Activated CD4-positive, alpha-beta memory T cell treated with anti-CD3 and anti-CD28 coated beads for 36 hours (primary cell): Measurements from ENCODE around the gene SMTNL1. TPM values are rescaled to one million over a fixed set of nuclear protein-coding genes. Genes with fewer than 3 reads are reported as not detected.
A peak's percentile ranks its signal among the peaks of the same experiment; 100 is the strongest.
"Not testable (repeated sequence)": the region's sequence is repeated elsewhere in the genome, so short reads cannot be mapped to it uniquely, and the experiment has no call there.

ENCODE experiments used
- CTCF ChIA-PET: fragments of 350-600 bp; sonication (Branson Sonifier 250); formaldehyde crosslinking; loops from one replicate; lab custom pipeline; 2021; ENCODE audit warnings: antibody characterized with exemption, inconsistent platforms; lab: Charles Lee
- POLR2A ChIA-PET: fragments of 350-600 bp; sonication (Branson Sonifier 250); formaldehyde crosslinking; loops from one replicate; lab custom pipeline; 2021; ENCODE audit warnings: antibody characterized with exemption; lab: Charles Lee
- DNase-seq: peaks from one replicate; pipeline ENCODE4 v3.0.0-alpha.2; 2020
- H3K27ac Mint-ChIP-seq: one replicate; pipeline ENCODE4 v1.8.0; 2021; ENCODE audit warnings: mixed read lengths
- H3K27me3 Mint-ChIP-seq: one replicate; pipeline ENCODE4 v1.8.0; 2021; ENCODE audit warnings: mixed read lengths
- H3K36me3 Mint-ChIP-seq: one replicate; pipeline ENCODE4 v1.8.0; 2021; ENCODE audit warnings: mixed read lengths
- H3K4me1 Mint-ChIP-seq: one replicate; pipeline ENCODE4 v1.8.0; 2021; ENCODE audit warnings: low read depth, mixed read lengths
- H3K4me3 Mint-ChIP-seq: one replicate; pipeline ENCODE4 v1.8.0; 2021; ENCODE audit warnings: mild to moderate bottlenecking, mixed read lengths
- H3K9me3 Mint-ChIP-seq: one replicate; pipeline ENCODE4 v1.8.0; 2021; ENCODE audit warnings: mixed read lengths
- intact Hi-C: fragments of 100-400 bp; cut with micrococcal nuclease; formaldehyde crosslinking; loops from one replicate; pipeline ENCODE4 v1.15.1; 2023
- total RNA-seq, 2 experiments: library from RNA; stranded (reverse); gene quantifications; one replicate each; pipeline ENCODE4 v1.2.3, GENCODE V29; 2021

Gene SMTNL1
- total RNA-seq, 2 experiments from 2014 or later, result not detected

DNA sequence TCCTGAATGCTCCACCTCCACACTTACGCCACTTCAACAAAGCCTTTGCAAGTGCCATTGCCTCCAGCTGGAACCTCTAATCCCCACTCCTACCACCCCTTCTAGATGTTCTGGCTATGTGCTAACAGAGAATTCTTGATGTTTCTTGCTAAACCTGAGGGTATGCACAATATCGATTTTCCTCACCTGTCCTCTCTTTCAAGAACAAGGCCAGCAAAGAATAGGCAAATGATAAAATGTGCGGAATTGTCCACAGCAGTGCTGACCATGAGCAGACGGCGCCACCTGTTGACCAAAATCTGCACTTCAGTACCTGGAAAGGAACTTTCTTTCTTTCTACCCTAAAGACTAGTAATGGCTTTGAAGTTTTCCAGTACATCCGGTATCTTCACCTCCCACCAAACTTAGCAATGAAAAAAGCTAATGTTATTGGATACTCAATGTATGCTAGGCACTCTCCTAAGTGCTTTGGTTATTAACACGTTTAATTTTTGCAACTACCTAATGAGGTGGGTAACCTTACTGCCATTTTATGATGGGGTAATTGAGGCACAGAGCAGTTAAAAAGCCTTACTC, 10.3 kb upstream of the SMTNL1 start:
- peak overlapping the region; percentile 31 for H3K27ac Mint-ChIP-seq
- no peaks in the 10 kb centered on the region for H3K27me3 Mint-ChIP-seq
- H3K4me1 Mint-ChIP-seq, result peaks cover 35% of the 10 kb centered on the region
- ChIA-PET POLR2A (interaction anchor here (1.2 to 2.6 kb wide), 4 partner anchors 11 to 36 kb away, joined by 4 to 9 read pairs (median 6); partner anchors contain the start of gene SLC43A1), CTCF (interaction anchor here (0.5 to 20.2 kb wide), 39 partner anchors 11 to 194 kb away, joined by 3 to 562 read pairs (median 4); partner anchors contain the start of genes CLP1, P2RX3, RTN4RL2 and SLC43A1)
- H3K4me3 Mint-ChIP-seq, result no peak overlapping the region
- intact Hi-C loops, result loop anchor here (1.0 to 5.0 kb wide), 4 partner anchors 12 to 180 kb away; partner anchors contain the start of gene SLC43A1
- peaks cover 15% of the 10 kb centered on the region for H3K36me3 Mint-ChIP-seq
- DNase-seq, result peak; percentile 82
- no peaks in the 10 kb centered on the region for H3K9me3 Mint-ChIP-seq

DNA sequence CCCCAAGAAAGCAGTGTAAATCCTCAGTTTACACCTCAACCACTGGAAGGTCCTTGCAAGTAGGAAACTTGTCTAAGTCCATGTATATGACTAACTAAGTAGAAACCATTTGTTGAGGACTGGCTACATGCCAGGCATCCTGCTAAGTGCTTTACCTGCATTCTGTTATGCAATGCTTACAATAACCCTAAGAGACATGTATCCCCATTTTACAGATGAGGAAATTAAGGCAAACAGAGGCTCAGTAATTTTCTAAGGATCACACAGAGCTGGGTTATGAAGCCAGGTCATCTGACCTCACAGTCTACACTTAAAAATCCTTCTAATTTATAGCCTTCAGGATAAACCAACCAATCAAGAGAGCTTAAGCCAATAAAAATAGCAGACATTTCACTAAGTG, 8.4 kb upstream of the SMTNL1 start:
- intact Hi-C loops, result loop anchor here (5.0 kb wide), 1 partner anchor 182 kb away; no protein-coding TSS in a partner anchor

GRCh38 chr11:57530215-57530595, 7.2 kb upstream of the SMTNL1 start:
- no peaks in the 10 kb centered on the region for H3K27me3 Mint-ChIP-seq
- intact Hi-C loops, result loop anchor here (1.0 kb wide), 11 partner anchors 36 to 1049 kb away; partner anchors contain the start of genes CLP1, MED19, TMX2 and ZFP91
- POLR2A ChIA-PET, result interaction anchor here (0.9 to 1.0 kb wide), 3 partner anchors 37 to 109 kb away, joined by 3 to 6 read pairs (median 4); no protein-coding TSS in a partner anchor
- peaks cover 13% of the 10 kb centered on the region for H3K36me3 Mint-ChIP-seq
- CTCF ChIA-PET, result interaction anchor here (0.6 to 20.2 kb wide), 6 partner anchors 14 to 270 kb away, joined by 3 to 562 read pairs (median 60); partner anchors contain the start of genes SLC43A1 and UBE2L6
- DNase-seq, result no peak
- H3K27ac Mint-ChIP-seq, result peak overlapping the region; percentile 80
- peak overlapping the region; percentile 93 for H3K4me3 Mint-ChIP-seq
- peaks cover 35% of the 10 kb centered on the region for H3K4me1 Mint-ChIP-seq
- no peaks in the 10 kb centered on the region for H3K9me3 Mint-ChIP-seq

More for the DNA sequence above, 8.4 kb upstream of the SMTNL1 start:
- Mint-ChIP-seq H3K27me3 (no peaks in the 10 kb centered on the region), H3K4me3 (no peak overlapping the region), H3K4me1 (peaks cover 35% of the 10 kb centered on the region), H3K9me3 (no peaks in the 10 kb centered on the region), H3K36me3 (peaks cover 17% of the 10 kb centered on the region), H3K27ac (no peak overlapping the region)
- POLR2A ChIA-PET, result interaction anchor here (0.7 to 0.9 kb wide), 3 partner anchors 13 to 110 kb away, joined by 3 read pairs; partner anchors contain the start of gene SLC43A1
- no peak for DNase-seq
- CTCF ChIA-PET, result interaction anchor here (0.6 to 20.2 kb wide), 12 partner anchors 13 to 185 kb away, joined by 3 to 562 read pairs (median 6); partner anchors contain the start of genes RTN4RL2, SLC43A1 and UBE2L6

DNA sequence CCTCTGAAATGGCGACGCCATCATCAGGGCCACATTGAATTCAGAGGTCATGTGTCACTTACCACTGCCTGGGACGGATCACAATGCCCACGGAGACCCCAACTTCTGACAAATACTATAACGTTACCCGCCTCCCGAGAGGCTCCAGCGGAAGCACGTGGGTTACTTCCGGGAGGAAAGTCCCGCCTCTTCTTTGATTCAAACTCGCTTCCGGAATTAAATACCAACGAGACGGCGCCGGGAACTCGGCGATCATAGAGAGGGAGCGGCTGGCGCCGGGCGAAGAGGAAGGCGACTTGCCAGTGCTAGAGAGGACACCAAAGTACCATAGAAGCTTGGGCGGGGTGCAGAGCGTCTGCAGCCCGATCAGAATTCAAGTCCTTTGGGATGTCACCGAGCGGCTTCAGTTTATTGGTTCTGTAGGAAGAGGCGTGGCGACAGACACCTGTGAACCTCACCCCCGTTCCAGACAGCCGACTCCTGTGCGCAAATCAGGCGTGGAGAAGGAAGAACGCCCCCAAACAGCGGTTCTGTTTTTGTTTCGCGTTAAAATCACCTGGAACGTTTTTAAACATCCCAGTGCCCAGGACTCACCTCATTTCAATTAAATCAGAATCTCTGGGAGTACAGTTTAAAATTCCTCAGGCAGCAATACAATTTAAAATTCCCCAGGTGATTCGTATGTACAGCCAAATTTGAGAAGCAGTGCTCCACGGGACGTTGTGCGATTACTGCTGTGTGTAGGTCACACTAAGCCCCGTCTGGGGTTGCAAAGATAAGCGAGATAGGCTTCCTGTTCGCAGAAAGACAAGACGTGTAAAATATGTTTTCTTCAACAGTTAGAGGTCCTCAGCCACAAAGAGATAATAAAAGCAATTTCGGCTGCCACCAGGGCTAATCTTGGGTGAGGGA, 6.5 kb upstream of the SMTNL1 start, which contains the start of gene TIMM10:
Gene TIMM10, minus strand, starts transcription at position 159 of the 912 bp plus-strand sequence. CDS start 565 bp downstream, outside the sequence.
- H3K36me3 Mint-ChIP-seq, result peaks cover 13% of the 10 kb centered on the region
- peak within 1 kb of the TSS; percentile 93 for H3K4me3 Mint-ChIP-seq
- ChIA-PET POLR2A (interaction anchor here (1.0 to 1.2 kb wide), 4 partner anchors 18 to 105 kb away, joined by 3 to 6 read pairs (median 4); no protein-coding TSS in a partner anchor), CTCF (interaction anchor here (1.1 to 20.2 kb wide), 6 partner anchors 15 to 114 kb away, joined by 3 to 562 read pairs (median 60); partner anchors contain the start of genes SLC43A1 and UBE2L6)
- intact Hi-C loops, result loop anchor here (1.0 kb wide), 12 partner anchors 35 to 1048 kb away; partner anchors contain the start of genes CLP1, MED19, SELENOH and TMX2
- peaks cover 35% of the 10 kb centered on the region for H3K4me1 Mint-ChIP-seq
- DNase-seq, result peak; percentile 97
- no peaks in the 10 kb centered on the region for H3K27me3 Mint-ChIP-seq
- peak within 1 kb of the TSS; percentile 80 for H3K27ac Mint-ChIP-seq
- H3K9me3 Mint-ChIP-seq, result no peaks in the 10 kb centered on the region

DNA sequence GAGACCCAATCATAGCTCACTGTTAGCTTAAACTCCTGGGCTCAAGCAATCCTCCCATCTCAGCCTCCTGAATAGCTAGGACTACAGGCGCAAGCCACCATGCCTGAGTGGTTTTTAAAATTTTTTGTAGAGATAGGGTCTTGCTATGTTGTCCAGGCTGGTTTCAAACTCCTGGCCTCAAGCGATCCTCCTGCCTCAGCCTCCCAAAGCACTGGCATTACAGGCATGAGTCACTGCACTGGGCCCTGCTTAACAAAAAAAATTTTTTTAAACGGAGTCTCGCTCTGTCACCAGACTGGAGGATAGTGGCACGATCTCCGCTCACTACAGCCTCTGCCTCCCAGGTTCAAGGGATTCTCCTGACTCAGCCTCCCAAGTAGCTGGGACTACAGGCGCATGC, 2.9 kb upstream of the SMTNL1 start:
- peaks cover 17% of the 10 kb centered on the region for H3K4me1 Mint-ChIP-seq
- H3K27me3 Mint-ChIP-seq, H3K9me3 Mint-ChIP-seq, POLR2A ChIA-PET, H3K36me3 Mint-ChIP-seq, H3K27ac Mint-ChIP-seq, DNase-seq, H3K4me3 Mint-ChIP-seq, intact Hi-C loops: not testable (repeated sequence)
- CTCF ChIA-PET, result interaction anchor here (1.0 to 1.7 kb wide), 2 partner anchors 41 to 267 kb away, joined by 3 to 12 read pairs; no protein-coding TSS in a partner anchor

GRCh38 chr11:57539342-57539741, 1.9 kb downstream of the SMTNL1 start:
- Mint-ChIP-seq H3K36me3 (peaks cover 5% of the 10 kb centered on the region), H3K27me3 (no peaks in the 10 kb centered on the region), H3K4me3 (no peak overlapping the region), H3K9me3 (no peaks in the 10 kb centered on the region), H3K27ac (no peak overlapping the region), H3K4me1 (no peaks in the 10 kb centered on the region)
- POLR2A ChIA-PET, result interaction anchor here (0.7 kb wide), 1 partner anchor 170 kb away, joined by 3 read pairs; no protein-coding TSS in a partner anchor
- intact Hi-C loops, result no loop called here
- CTCF ChIA-PET, result interaction anchor here (0.8 to 1.2 kb wide), 2 partner anchors 12 to 46 kb away, joined by 3 to 6 read pairs; no protein-coding TSS in a partner anchor
- DNase-seq, result no peak

GRCh38 chr11:57541169-57541568, 3.8 kb downstream of the SMTNL1 start:
- POLR2A ChIA-PET, result no interaction called here
- CTCF ChIA-PET, result interaction anchor here (0.5 kb wide), 1 partner anchor 83 kb away, joined by 3 read pairs; no protein-coding TSS in a partner anchor
- Mint-ChIP-seq H3K27me3 (no peaks in the 10 kb centered on the region), H3K27ac (no peak overlapping the region), H3K4me1 (no peaks in the 10 kb centered on the region), H3K4me3 (no peak overlapping the region), H3K36me3 (peaks cover 5% of the 10 kb centered on the region), H3K9me3 (no peaks in the 10 kb centered on the region)
- intact Hi-C loops, result no loop called here
- DNase-seq, result no peak

GRCh38 chr11:57542582-57542981, 5.2 kb downstream of the SMTNL1 start:
- no peak overlapping the region for H3K27ac Mint-ChIP-seq

DNA sequence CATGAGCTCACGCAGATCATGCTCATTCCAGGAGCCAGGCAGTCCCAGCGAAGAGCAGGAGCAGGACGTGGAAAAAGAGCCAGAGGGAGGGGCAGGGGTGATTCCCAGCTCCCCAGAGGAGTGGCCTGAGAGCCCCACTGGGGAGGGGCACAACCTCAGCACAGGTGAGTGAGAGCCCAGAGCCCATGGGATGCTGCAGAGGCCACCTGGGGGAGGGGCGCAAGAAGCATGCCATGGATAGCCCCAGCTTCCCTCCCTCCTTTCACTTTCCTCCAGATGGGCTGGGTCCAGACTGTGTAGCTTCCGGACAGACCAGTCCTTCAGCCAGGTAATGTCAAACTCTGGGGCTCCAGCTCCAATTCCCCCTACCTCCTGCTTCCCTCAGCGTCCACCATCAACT, 6.2 kb downstream of the SMTNL1 start:
- intact Hi-C loops, result no loop called here
- ChIA-PET CTCF (no interaction called here), POLR2A (no interaction called here)
- H3K27ac Mint-ChIP-seq, result no peak overlapping the region
- H3K36me3 Mint-ChIP-seq, result peaks cover 12% of the 10 kb centered on the region
- DNase-seq, result no peak
- no peaks in the 10 kb centered on the region for H3K9me3 Mint-ChIP-seq
- peaks cover 4% of the 10 kb centered on the region for H3K4me1 Mint-ChIP-seq
- no peaks in the 10 kb centered on the region for H3K27me3 Mint-ChIP-seq
- no peak overlapping the region for H3K4me3 Mint-ChIP-seq

More at GRCh38 chr11:57542582-57542981, 5.2 kb downstream of the SMTNL1 start:
- intact Hi-C loops, result no loop called here
- ChIA-PET POLR2A (no interaction called here), CTCF (no interaction called here)
- no peak overlapping the region for H3K4me3 Mint-ChIP-seq
- H3K9me3 Mint-ChIP-seq, result no peaks in the 10 kb centered on the region
- no peak for DNase-seq
- peaks cover 10% of the 10 kb centered on the region for H3K36me3 Mint-ChIP-seq
- H3K27me3 Mint-ChIP-seq, result no peaks in the 10 kb centered on the region
- H3K4me1 Mint-ChIP-seq, result peaks cover 4% of the 10 kb centered on the region

- Mint-ChIP-seq H3K4me3 (no peak overlapping the region), H3K36me3 (peaks cover 11% of the 10 kb centered on the region), H3K9me3 (no peaks in the 10 kb centered on the region), H3K27ac (no peak overlapping the region), H3K4me1 (peaks cover 4% of the 10 kb centered on the region), H3K27me3 (no peaks in the 10 kb centered on the region)
- CTCF ChIA-PET, result interaction anchor here (1.5 kb wide), 1 partner anchor 50 kb away, joined by 5 read pairs; no protein-coding TSS in a partner anchor
- intact Hi-C loops, result no loop called here
- POLR2A ChIA-PET, result interaction anchor here (0.6 kb wide), 1 partner anchor 294 kb away, joined by 3 read pairs; no protein-coding TSS in a partner anchor
- DNase-seq, result no peak
Measured at GRCh38 chr11:57544566-57544965, 7.2 kb downstream of the SMTNL1 start.

GRCh38 chr11:57545883-57546282, 8.5 kb downstream of the SMTNL1 start:
- Mint-ChIP-seq H3K9me3 (no peaks in the 10 kb centered on the region), H3K27me3 (no peaks in the 10 kb centered on the region), H3K36me3 (peaks cover 21% of the 10 kb centered on the region), H3K27ac (no peak overlapping the region), H3K4me1 (peaks cover 4% of the 10 kb centered on the region), H3K4me3 (no peak overlapping the region)
- no peak for DNase-seq
- intact Hi-C loops, result no loop called here
- ChIA-PET POLR2A (no interaction called here), CTCF (interaction anchor here (1.6 to 2.8 kb wide), 2 partner anchors 22 to 88 kb away, joined by 5 to 9 read pairs; partner anchors contain the start of gene UBE2L6)
